Hepatocyte (in vitro differentiated cells): ENCODE measurements around the gene CLEC3B. TPM values are rescaled to one million over a fixed set of nuclear protein-coding genes. Genes with fewer than 3 reads are reported as not detected.
"Not testable (repeated sequence)": the region's sequence is repeated elsewhere in the genome, so short reads cannot be mapped to it uniquely, and the experiment has no call there.

ENCODE experiments used
- DNase-seq: peaks from one replicate; pipeline ENCODE4 v3.0.0-alpha.2; 2016; ENCODE audit warnings: low spot score
- H2AFZ ChIP-seq: fragments of 200-600 bp; sonication (generic); 2 replicates; pipeline ENCODE4 v1.6.0; 2016; ENCODE audit warnings: antibody characterized with exemption, mild to moderate bottlenecking
- H3K27ac ChIP-seq: fragments of 200-600 bp; sonication (generic); 2 replicates; pipeline ENCODE4 v1.5.1; 2016; ENCODE audit warnings: mild to moderate bottlenecking
- H3K27me3 ChIP-seq: fragments of 200-600 bp; sonication (generic); 2 replicates; pipeline ENCODE4 v1.6.1; 2016
- H3K36me3 ChIP-seq: fragments of 200-600 bp; sonication (generic); replicated peaks from 2 replicates; pipeline ENCODE4 v1.5.1; 2016; ENCODE audit warnings: low read depth; ENCODE audit not compliant: insufficient read depth
- H3K4me1 ChIP-seq: fragments of 200-600 bp; sonication (generic); 2 replicates; pipeline ENCODE4 v1.5.1; 2016; ENCODE audit warnings: mild to moderate bottlenecking, moderate library complexity; ENCODE audit not compliant: insufficient read depth
- H3K4me2 ChIP-seq: fragments of 200-600 bp; sonication (generic); 2 replicates; pipeline ENCODE4 v1.6.0; 2016
- H3K4me3 ChIP-seq: fragments of 200-600 bp; sonication (generic); 2 replicates; pipeline ENCODE4 v1.5.1; 2016; ENCODE audit warnings: mild to moderate bottlenecking
- H3K79me2 ChIP-seq: fragments of 200-600 bp; sonication (generic); 2 replicates; pipeline ENCODE4 v1.6.0; 2017; ENCODE audit warnings: mild to moderate bottlenecking
- H3K9me2 ChIP-seq: fragments of 200-600 bp; sonication (generic); replicated peaks from 2 replicates; pipeline ENCODE4 v1.6.0; 2017; ENCODE audit warnings: mild to moderate bottlenecking; ENCODE audit not compliant: insufficient read depth
- H3K9me3 ChIP-seq: fragments of 200-600 bp; sonication (generic); 2 replicates; pipeline ENCODE4 v1.5.1; 2016; ENCODE audit warnings: low read depth, mild to moderate bottlenecking
- H4K20me1 ChIP-seq: fragments of 200-600 bp; sonication (generic); 2 replicates; pipeline ENCODE4 v1.6.0; 2016; ENCODE audit warnings: mild to moderate bottlenecking; ENCODE audit not compliant: insufficient read depth, poor library complexity, severe bottlenecking
- CTCF ChIP-seq: fragments of 200-600 bp; sonication (generic); IDR thresholded peaks from 2 replicates; pipeline ENCODE4 v1.5.1; 2016; ENCODE audit warnings: antibody characterized with exemption, mild to moderate bottlenecking; ENCODE audit not compliant: poor library complexity
- EZH2 ChIP-seq: fragments of 200-600 bp; sonication (generic); IDR thresholded peaks from 2 replicates; pipeline ENCODE4 v1.6.1; 2016; ENCODE audit warnings: antibody characterized with exemption, mild to moderate bottlenecking, borderline replicate concordance
- EZH2phosphoT487 ChIP-seq: fragments of 200-600 bp; sonication (generic); IDR thresholded peaks from one replicate; pipeline ENCODE4 v1.6.1; 2018; ENCODE audit warnings: antibody characterized with exemption, mild to moderate bottlenecking, low read depth, moderate library complexity; ENCODE audit not compliant: unreplicated experiment, severe bottlenecking
- WGBS: methylation state at CpG from one replicate; pipeline ENCODE4 v1.1.6; 2016; ENCODE audit warnings: low lambda C conversion rate; ENCODE audit errors: missing lambda C conversion rate; 5-methylcytosine and 5-hydroxymethylcytosine counted together
- polyA plus RNA-seq: library from polyadenylated mRNA; unstranded; fragments of >200 nt; fragmentation: Nextera tagmentation; extraction: Ambion mirVana; gene quantifications from 2 replicates; pipeline ENCODE4 v1.2.1, GENCODE V29; 2016
- total RNA-seq: library from RNA; depleted of rRNA; stranded (reverse); fragments of >200 nt; gene quantifications from 2 replicates; pipeline ENCODE4 v1.2.3, GENCODE V29; 2014

The CLEC3B gene
- total and polyA plus RNA-seq, 2 experiments from 2014 or later = 1.3 to 1.7 TPM

DNA sequence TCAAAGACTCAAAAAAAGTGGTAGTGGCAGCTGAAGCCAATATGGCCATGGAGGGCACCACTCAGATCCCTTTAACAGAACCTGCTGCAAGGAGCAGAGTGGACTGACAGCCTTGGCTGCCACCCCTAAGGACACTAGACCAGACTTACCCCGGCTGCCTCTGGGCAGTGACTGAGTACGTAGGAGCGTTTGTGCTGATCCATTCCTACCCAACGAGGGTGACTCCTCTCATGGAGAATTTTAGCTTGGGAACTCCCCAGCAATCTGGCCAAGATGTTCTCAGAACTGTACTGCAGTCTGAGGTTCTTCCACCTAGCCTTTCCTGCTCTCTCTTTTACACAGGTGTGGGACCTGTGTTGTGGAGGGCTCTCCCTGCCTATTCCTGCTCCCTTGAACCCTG lies 22.1 kb downstream of the CLEC3B start:
- Histone ChIP-seq H3K4me2 (no peak overlapping the region), H3K36me3 (no peaks in the 10 kb centered on the region), H3K9me2 (no peaks in the 10 kb centered on the region), H3K4me3 (no peak overlapping the region), H3K9me3 (no peaks in the 10 kb centered on the region), H3K27me3 (no peaks in the 10 kb centered on the region), H2AFZ (no peak overlapping the region), H3K4me1 (no peaks in the 10 kb centered on the region), H4K20me1 (no peaks in the 10 kb centered on the region), H3K27ac (no peak overlapping the region), H3K79me2 (no peaks in the 10 kb centered on the region)
- no peak for DNase-seq
- 65% methylated on average over 4 of the region's 4 CpGs for WGBS
- TF ChIP-seq CTCF (no peak), EZH2phosphoT487 (no peak), EZH2 (no peak)

- H4K20me1 ChIP-seq = no peaks in the 10 kb centered on the region
- 75% methylated on average over 4 of the region's 4 CpGs for WGBS
- no peaks in the 10 kb centered on the region for H3K36me3 ChIP-seq
- no peak overlapping the region for H3K27ac ChIP-seq
- H3K79me2 ChIP-seq = no peaks in the 10 kb centered on the region
- no peak overlapping the region for H2AFZ ChIP-seq
- no peak for TF ChIP-seq CTCF
- no peak for TF ChIP-seq EZH2phosphoT487
- no peak for TF ChIP-seq EZH2
- no peaks in the 10 kb centered on the region for H3K9me3 ChIP-seq
- no peak overlapping the region for H3K4me3 ChIP-seq
- H3K4me1 ChIP-seq = peaks cover 3% of the 10 kb centered on the region
- no peaks in the 10 kb centered on the region for H3K9me2 ChIP-seq
- no peak overlapping the region for H3K4me2 ChIP-seq
- no peak for DNase-seq
- H3K27me3 ChIP-seq = no peaks in the 10 kb centered on the region
Measured at GRCh38 chr3:45049807-45050206, 23.7 kb downstream of the CLEC3B start.

DNA sequence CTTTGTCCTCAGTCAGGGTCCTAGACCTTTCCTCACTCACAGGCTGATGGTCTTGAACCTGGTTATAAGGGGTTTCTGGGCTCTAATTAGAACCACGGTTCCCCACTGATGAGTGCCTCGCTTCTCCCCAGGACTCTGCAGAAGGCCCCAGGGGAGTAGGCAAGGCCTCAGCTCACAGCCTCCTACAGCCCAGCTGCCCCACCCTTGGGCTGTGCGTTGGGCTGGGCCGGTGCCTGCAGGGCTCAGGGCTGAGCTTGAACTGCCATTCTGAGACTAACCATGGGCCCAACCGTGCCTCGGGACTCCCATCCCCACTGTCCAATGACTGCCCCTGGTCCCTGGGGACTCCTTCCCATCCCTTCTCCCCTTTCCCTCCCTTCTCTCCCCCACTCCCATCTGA lies 25.6 kb downstream of the CLEC3B start:
- Histone ChIP-seq H3K79me2 (no peaks in the 10 kb centered on the region), H3K4me3 (no peak overlapping the region), H2AFZ (no peak overlapping the region), H3K27me3 (no peaks in the 10 kb centered on the region), H3K27ac (no peak overlapping the region), H3K9me2 (no peaks in the 10 kb centered on the region), H3K36me3 (no peaks in the 10 kb centered on the region), H4K20me1 (no peaks in the 10 kb centered on the region), H3K4me2 (no peak overlapping the region), H3K9me3 (no peaks in the 10 kb centered on the region), H3K4me1 (peaks cover 11% of the 10 kb centered on the region)
- WGBS = 87% methylated on average over 3 of the region's 6 CpGs
- no peak for DNase-seq
- TF ChIP-seq EZH2phosphoT487 (no peak), EZH2 (no peak), CTCF (no peak)

DNA sequence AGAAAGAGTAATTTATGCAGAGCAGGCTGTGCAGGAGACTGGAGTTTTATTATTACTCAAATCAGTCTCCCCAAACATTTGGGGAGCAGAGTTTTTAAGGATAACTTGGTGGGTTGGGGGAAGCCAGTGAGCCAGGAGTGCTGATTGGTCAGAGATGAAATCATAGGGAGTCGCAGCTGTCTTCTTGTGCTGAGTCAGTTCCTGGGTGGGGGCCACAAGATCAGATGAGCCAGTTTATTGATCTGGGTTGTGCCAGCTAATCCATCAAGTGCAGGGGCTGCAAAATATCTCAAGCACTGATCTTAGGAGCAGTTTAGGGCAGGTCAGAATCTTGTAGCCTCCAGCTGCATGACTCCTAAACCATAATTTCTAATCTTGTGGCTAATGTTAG lies 27.7 kb downstream of the CLEC3B start:
- H3K4me2 ChIP-seq, H3K36me3 ChIP-seq, H4K20me1 ChIP-seq, H3K27ac ChIP-seq, H3K9me2 ChIP-seq, H3K79me2 ChIP-seq, H3K4me3 ChIP-seq, H3K9me3 ChIP-seq, DNase-seq, H2AFZ ChIP-seq, H3K27me3 ChIP-seq: not testable (repeated sequence)
- H3K4me1 ChIP-seq = peaks cover 16% of the 10 kb centered on the region
- WGBS = 82% methylated on average over 1 of the region's 1 CpG
